Upper lobe of right lung (tissue), 1 donor: Measurements from ENCODE around the gene HYAL2. TPM values are rescaled to one million over a fixed set of nuclear protein-coding genes. Genes with fewer than 3 reads are reported as not detected.
"Not testable (repeated sequence)": the region's sequence is repeated elsewhere in the genome, so short reads cannot be mapped to it uniquely, and the experiment has no call there.

Experiments used
- ATAC-seq: fragments of 200-7000 bp; cut with Tn5 transposase; one replicate; pipeline ENCODE4 v1.9.1; 2020; ENCODE audit warnings: mild to moderate bottlenecking, moderate library complexity
- DNase-seq: peaks from one replicate; pipeline ENCODE4 v3.0.0-alpha.2; 2020
- H3K27ac ChIP-seq: fragments of 200-600 bp; one replicate; pipeline ENCODE4 v1.8.0; 2022
- H3K27me3 ChIP-seq: fragments of 200-600 bp; one replicate; pipeline ENCODE4 v1.8.0; 2022; ENCODE audit warnings: mild to moderate bottlenecking
- H3K36me3 ChIP-seq: fragments of 200-600 bp; one replicate; pipeline ENCODE4 v1.8.0; 2022
- H3K4me1 ChIP-seq: fragments of 200-600 bp; one replicate; pipeline ENCODE4 v1.8.0; 2022
- H3K4me3 ChIP-seq: fragments of 200-600 bp; one replicate; pipeline ENCODE4 v1.8.0; 2022; ENCODE audit warnings: mild to moderate bottlenecking
- H3K9me3 ChIP-seq: fragments of 200-600 bp; one replicate; pipeline ENCODE4 v1.8.0; 2022
- intact Hi-C: fragments of 100-400 bp; cut with DNase I; formaldehyde crosslinking; loops from one replicate; pipeline ENCODE4 v1.11.0; 2022
- total RNA-seq: library from RNA; stranded (reverse); fragmentation: NEBNext Ultra II Directional; extraction: Animal tissue kit (Norgen Biotek cat#: 25700); gene quantifications from one replicate; pipeline ENCODE4 v1.2.1, GENCODE V29; 2021
- TF ChIP-seq, protein P1 (sequence below): fragments of 200-600 bp; IDR thresholded peaks from one replicate; pipeline ENCODE4 v1.8.0; 2022; ENCODE audit warnings: antibody characterized with exemption
- donor health status: DM: no; HTN: yes; CAD: no; lungs with severe emphysema.

The HYAL2 gene
- total RNA-seq, 1 donor from 2014 or later = 303 TPM

DNA sequence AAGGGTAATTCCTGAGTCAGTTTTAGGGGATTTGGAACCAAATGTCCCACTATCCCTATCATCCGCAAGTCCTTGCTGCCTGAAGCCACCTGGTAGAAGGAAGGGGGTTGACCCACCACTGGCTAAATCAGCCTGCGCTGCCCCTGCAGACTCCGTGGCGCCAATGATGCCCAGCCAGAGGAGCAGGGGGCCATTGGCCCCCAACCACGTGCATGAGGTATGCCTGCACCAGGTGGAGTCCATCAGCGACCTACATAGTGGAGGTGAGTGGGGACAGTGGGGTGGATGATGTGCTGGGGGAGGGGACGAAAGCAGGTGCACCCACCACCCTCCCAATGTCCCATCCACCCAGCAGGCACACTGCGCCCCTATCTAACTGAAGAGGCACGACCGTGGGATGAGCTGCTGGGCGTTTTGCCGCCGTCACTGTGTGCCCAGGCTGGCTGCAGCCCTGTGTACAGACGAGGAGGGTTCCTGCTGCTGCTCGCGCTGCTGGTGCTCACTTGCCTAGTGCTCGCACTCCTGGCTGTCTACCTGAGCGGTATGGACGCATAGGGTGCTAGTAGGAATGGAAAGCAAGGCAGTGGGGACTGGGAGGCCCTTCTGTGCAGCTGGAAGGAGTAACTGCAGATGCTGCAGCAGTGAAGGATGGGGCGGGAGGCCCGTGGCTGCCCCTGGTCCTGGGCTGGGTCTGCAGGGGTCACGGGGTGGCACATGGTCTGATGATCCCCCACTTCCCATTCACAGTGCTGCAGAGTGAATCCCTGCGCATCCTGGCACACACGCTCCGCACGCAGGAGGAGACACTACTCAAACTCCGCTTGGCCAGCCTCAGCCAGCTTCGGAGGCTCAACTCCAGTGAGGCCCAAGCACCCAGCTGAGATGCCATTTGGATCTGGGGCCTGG is 36.0 kb downstream of the HYAL2 start:
- no peak for ATAC-seq
- intact Hi-C loops = no loop called here
- H3K27me3 ChIP-seq = no peaks in the 10 kb centered on the region
- peaks cover 8% of the 10 kb centered on the region for H3K4me1 ChIP-seq
- H3K27ac ChIP-seq = no peak overlapping the region
- no peaks in the 10 kb centered on the region for H3K9me3 ChIP-seq
- peaks cover 31% of the 10 kb centered on the region for H3K36me3 ChIP-seq
- DNase-seq = no peak
- TF ChIP-seq, protein P1, sequence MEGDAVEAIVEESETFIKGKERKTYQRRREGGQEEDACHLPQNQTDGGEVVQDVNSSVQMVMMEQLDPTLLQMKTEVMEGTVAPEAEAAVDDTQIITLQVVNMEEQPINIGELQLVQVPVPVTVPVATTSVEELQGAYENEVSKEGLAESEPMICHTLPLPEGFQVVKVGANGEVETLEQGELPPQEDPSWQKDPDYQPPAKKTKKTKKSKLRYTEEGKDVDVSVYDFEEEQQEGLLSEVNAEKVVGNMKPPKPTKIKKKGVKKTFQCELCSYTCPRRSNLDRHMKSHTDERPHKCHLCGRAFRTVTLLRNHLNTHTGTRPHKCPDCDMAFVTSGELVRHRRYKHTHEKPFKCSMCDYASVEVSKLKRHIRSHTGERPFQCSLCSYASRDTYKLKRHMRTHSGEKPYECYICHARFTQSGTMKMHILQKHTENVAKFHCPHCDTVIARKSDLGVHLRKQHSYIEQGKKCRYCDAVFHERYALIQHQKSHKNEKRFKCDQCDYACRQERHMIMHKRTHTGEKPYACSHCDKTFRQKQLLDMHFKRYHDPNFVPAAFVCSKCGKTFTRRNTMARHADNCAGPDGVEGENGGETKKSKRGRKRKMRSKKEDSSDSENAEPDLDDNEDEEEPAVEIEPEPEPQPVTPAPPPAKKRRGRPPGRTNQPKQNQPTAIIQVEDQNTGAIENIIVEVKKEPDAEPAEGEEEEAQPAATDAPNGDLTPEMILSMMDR = no peak
- H3K4me3 ChIP-seq = no peak overlapping the region

DNA sequence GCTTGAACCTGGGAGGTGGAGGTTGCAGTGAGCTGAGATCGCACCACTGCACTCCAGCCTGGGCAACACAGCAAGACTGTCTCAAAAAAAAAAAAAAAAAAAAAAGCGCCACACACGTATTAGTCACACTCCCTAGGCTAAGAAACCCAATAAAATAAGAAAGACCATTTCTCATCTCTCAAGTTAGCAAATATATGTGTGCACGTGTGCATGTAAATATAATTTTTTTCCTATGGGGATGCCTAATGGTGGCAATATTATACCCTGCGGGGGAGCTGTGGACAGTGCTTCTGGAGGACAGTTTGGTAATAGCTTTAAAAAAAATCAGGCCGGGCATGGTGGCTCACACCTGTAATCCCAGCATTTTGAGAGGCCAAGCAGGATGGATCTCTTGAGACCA is 38.4 kb downstream of the HYAL2 start:
- H3K9me3 ChIP-seq, H3K27ac ChIP-seq, ATAC-seq, H3K4me1 ChIP-seq, H3K4me3 ChIP-seq, DNase-seq, intact Hi-C loops, H3K27me3 ChIP-seq: not testable (repeated sequence)
- H3K36me3 ChIP-seq = peaks cover 18% of the 10 kb centered on the region

DNA sequence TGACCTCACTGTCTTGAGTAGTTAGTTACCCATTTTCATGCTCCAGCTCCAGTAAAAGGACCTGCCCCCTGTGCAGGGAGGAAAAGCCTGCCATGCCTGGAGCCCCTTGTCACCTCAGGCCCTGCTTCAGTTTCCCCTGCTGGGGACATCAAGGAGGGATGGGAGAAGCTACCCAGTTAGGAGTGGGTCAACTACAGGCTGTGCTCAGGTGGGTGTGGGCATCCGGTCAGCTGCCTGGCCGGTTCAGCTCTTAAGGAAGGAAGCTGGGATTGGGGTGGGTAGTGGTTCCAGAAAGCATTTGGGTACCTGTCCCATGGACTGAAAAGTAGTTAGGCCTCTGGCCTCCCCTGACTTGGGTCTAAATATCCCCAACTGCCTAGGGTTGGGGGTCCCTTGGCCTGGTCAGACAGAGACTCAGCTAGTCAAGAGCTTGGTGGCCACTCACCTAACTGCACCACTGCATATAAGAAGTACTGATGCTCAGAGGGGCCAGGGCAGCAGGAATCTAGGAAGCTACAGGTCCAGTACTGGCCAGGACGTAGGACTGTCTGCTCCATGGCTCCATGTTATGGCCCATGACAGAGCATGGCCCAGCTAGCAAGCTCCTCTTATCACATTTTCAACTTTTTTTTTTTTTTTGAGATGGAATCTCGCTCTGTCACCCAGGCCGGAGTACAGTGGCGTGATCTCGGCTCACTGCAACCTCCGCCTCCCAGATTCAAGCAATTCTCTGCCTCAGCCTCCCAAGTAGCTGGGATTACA is 43.1 kb downstream of the HYAL2 start:
- H3K4me1 ChIP-seq = peaks cover 4% of the 10 kb centered on the region
- no peaks in the 10 kb centered on the region for H3K36me3 ChIP-seq
- DNase-seq (no peak), ATAC-seq (peak; percentile 2)
- H3K27ac ChIP-seq = no peak overlapping the region
- H3K9me3 ChIP-seq = no peaks in the 10 kb centered on the region
- no peak overlapping the region for H3K4me3 ChIP-seq
- H3K27me3 ChIP-seq = peaks cover 6% of the 10 kb centered on the region
- TF ChIP-seq, protein P1 = no peak
- intact Hi-C loops = no loop called here

DNA sequence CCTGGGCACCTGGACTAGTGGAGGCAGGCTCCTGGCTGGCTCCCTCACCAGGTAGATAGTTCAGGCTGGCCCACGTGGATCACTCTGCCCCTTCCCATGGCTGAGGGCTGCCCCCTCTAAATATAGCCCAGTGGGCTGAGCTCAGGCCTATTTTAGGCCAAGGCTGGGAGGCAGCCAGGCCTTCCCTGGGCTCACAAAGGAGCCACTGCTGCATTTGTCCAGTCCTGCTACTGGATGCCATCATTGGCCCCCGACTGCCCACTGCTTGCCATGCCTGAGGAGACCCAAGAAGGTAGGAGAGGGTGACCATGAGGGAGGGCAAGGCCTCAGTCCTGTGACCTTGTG is 43.7 kb downstream of the HYAL2 start, which contains the start of gene LSMEM2:
LSMEM2 (plus strand) TSS at position 208 of the 345 bp plus-strand sequence; CDS start at position 235, 27 bp downstream.
- no peaks in the 10 kb centered on the region for H3K9me3 ChIP-seq
- DNase-seq = no peak
- intact Hi-C loops = no loop called here
- H3K36me3 ChIP-seq = no peaks in the 10 kb centered on the region
- peaks cover 7% of the 10 kb centered on the region for H3K27me3 ChIP-seq
- no peak within 1 kb of the TSS for H3K27ac ChIP-seq
- no peak within 1 kb of the TSS for H3K4me3 ChIP-seq
- peaks cover 9% of the 10 kb centered on the region for H3K4me1 ChIP-seq
- TF ChIP-seq, protein P1 = no peak
- no peak for ATAC-seq

DNA sequence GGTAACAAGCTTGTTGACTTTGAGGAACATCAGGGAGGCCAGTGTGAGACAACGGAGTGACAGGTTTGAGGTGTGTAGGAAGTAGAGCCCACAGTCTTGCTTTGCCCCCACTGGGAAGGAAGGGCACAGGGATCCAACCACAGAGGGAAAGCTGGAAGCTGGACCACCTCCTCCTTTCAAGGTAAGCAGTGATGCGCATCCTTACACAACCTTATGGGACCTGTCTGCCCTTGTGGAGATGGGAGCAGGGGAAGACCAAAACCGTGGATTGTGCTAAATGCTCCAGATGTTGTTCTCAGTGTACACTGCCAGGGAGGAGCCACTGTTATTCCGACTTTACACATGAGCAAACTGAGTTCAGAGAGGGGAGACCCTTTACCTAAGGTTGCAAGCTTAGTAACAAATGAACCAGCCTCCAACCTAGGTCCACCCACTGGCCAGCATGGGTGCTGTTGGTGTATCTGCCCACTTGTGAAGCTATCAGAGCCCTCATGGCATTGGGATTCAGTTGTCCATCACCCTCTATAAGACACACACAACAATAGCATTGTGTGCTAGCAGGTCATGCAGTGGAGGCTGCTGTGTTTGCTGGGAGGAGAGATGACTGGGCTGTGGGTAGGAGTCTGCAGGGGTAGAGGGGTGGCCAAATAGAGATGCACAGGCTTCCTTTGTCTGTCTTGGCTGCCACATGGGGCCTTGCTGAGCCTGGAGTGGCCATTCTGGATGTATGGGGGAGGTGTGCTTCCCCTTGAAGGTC is 44.2 kb downstream of the HYAL2 start:
- DNase-seq (no peak), ATAC-seq (no peak)
- H3K27ac ChIP-seq = no peak overlapping the region
- H3K4me1 ChIP-seq = peaks cover 14% of the 10 kb centered on the region
- no peak overlapping the region for H3K4me3 ChIP-seq
- intact Hi-C loops = no loop called here
- no peaks in the 10 kb centered on the region for H3K9me3 ChIP-seq
- peaks cover 7% of the 10 kb centered on the region for H3K27me3 ChIP-seq
- TF ChIP-seq, protein P1 = no peak
- no peaks in the 10 kb centered on the region for H3K36me3 ChIP-seq
